ENCODE data around the gene ADAMTS4.

ADAMTS4 gene

DNA sequence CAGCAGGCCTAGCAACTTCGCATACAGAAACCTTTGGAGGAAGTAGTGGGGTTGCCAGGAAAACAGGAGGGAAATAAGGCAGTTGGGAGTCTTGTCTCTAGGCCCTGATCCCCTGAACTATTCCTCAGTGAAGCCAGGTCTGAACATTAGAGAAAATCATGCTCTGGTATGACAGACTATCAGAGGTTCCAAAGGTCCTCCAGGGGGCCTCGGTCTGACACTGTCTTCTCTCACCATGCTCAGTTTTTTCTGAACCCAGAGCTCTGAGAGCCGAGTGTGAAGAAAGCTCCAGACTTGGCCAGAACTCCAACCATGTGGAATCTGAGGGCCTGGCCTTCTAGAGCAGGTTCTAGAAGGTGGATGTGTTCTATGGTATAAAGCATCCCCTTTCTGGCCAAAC, 31.0 kb upstream of the ADAMTS4 start:
- no peaks in the 10 kb centered on the region for H3K27me3 ChIP-seq (ENCODE audit: insufficient read depth, low read length)
- peaks cover 1% of the 10 kb centered on the region for H3K9me3 ChIP-seq (ENCODE audit: insufficient read depth, low read depth, low read length)
- H4K8ac ChIP-seq (ENCODE audit: low read depth, low read length): no peak overlapping the region
- H3K23ac ChIP-seq (ENCODE audit: low read length): no peak overlapping the region
- H2AK5ac ChIP-seq (ENCODE audit: low read length): no peak overlapping the region
- H2BK120ac ChIP-seq (ENCODE audit: insufficient read depth, low read length, poor library complexity): no peak overlapping the region
- H2BK12ac ChIP-seq (ENCODE audit: low read length): no peak overlapping the region
- peaks cover 10 to 17% of the 10 kb centered on the region in 2 experiments for H3K36me3 ChIP-seq (ENCODE audit: control insufficient read depth in 1 of 2, insufficient read depth in 2 of 2, low read length in 2 of 2)
- no peak overlapping the region for H3K4me2 ChIP-seq (ENCODE audit: low read length)
- no peak overlapping the region for H3K4me3 ChIP-seq (ENCODE audit: low read depth, low read length)
- H2AFZ ChIP-seq (ENCODE audit: insufficient read depth, low read length, poor library complexity): no peak overlapping the region
- peaks cover 23 to 25% of the 10 kb centered on the region in 2 experiments for H3K4me1 ChIP-seq (ENCODE audit: control insufficient read depth in 1 of 2, insufficient read depth in 2 of 2, low read length in 2 of 2)
- no CpG with 5 or more reads among the region's 3 CpGs for WGBS (ENCODE audit: extremely low coverage, insufficient coverage, insufficient read length)
- H3K79me1 ChIP-seq (ENCODE audit: low read length): peaks cover 15% of the 10 kb centered on the region
- no peak overlapping the region for H3K4ac ChIP-seq (ENCODE audit: low read depth, low read length)
- no peak for DNase-seq
- H3K14ac ChIP-seq (ENCODE audit: low read length): no peak overlapping the region
- H3K9ac ChIP-seq (ENCODE audit: low read length): no peak overlapping the region
- H3K27ac ChIP-seq (ENCODE audit: low read depth, low read length): no peak overlapping the region
- no peak overlapping the region for H2BK5ac ChIP-seq (ENCODE audit: low read depth, low read length, poor library complexity)
- no peak overlapping the region for H4K91ac ChIP-seq (ENCODE audit: low read depth, low read length)
- H4K12ac ChIP-seq (ENCODE audit: low read depth, low read length): no peak overlapping the region
- no peak overlapping the region for H3K18ac ChIP-seq (ENCODE audit: low read length)
- H3K79me2 ChIP-seq (ENCODE audit: control insufficient read depth, insufficient read depth, low read length, poor library complexity): peaks cover 5% of the 10 kb centered on the region

DNA sequence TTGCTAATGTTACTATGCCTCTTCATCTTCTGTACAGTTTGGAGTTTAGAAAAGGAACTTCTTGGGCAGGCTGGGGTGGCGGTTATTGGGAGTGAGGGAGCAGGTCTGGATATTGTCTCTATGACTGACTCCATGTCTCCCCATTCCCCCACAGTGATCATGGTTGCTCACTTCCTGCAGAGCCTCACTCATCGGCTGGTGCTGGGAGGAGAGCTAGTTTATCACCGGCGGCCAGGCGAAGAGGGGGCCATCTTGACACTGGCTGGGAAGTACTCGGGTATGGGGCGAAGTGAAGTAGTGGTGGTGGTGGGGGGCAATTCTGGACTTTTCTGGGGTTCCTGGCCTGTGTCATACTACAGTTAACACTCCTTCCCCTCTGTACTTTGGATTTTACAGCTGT, 29.2 kb upstream of the ADAMTS4 start:
- H3K4me2 ChIP-seq (ENCODE audit: low read length): no peak overlapping the region
- H3K4me1 ChIP-seq (ENCODE audit: control insufficient read depth in 1 of 2, insufficient read depth in 2 of 2, low read length in 2 of 2): peaks cover 23 to 27% of the 10 kb centered on the region in 2 experiments
- peak overlapping the region; percentile 21 for H4K8ac ChIP-seq (ENCODE audit: low read depth, low read length)
- H3K79me1 ChIP-seq (ENCODE audit: low read length): peaks cover 18% of the 10 kb centered on the region
- no peak overlapping the region for H2BK5ac ChIP-seq (ENCODE audit: low read depth, low read length, poor library complexity)
- peak overlapping the region; percentile 31 for H3K18ac ChIP-seq (ENCODE audit: low read length)
- no peak overlapping the region for H3K27ac ChIP-seq (ENCODE audit: low read depth, low read length)
- no peak overlapping the region for H2AK5ac ChIP-seq (ENCODE audit: low read length)
- no peak overlapping the region for H3K4ac ChIP-seq (ENCODE audit: low read depth, low read length)
- H3K36me3 ChIP-seq (ENCODE audit: control insufficient read depth in 1 of 2, insufficient read depth in 2 of 2, low read length in 2 of 2): peaks cover 10 to 17% of the 10 kb centered on the region in 2 experiments
- no CpG with 5 or more reads among the region's 7 CpGs for whole genome bisulfite sequencing (ENCODE audit: extremely low coverage, insufficient coverage, insufficient read length)
- peak overlapping the region; percentile 47 for H2BK12ac ChIP-seq (ENCODE audit: low read length)
- no peak overlapping the region for H3K23ac ChIP-seq (ENCODE audit: low read length)
- peaks cover under 1% of the 10 kb centered on the region for H3K9me3 ChIP-seq (ENCODE audit: insufficient read depth, low read depth, low read length)
- H4K91ac ChIP-seq (ENCODE audit: low read depth, low read length): peak overlapping the region; percentile 28
- H2AFZ ChIP-seq (ENCODE audit: insufficient read depth, low read length, poor library complexity): no peak overlapping the region
- no peak overlapping the region for H4K12ac ChIP-seq (ENCODE audit: low read depth, low read length)
- H3K79me2 ChIP-seq (ENCODE audit: control insufficient read depth, insufficient read depth, low read length, poor library complexity): peaks cover 5% of the 10 kb centered on the region
- no peak overlapping the region for H3K14ac ChIP-seq (ENCODE audit: low read length)
- DNase-seq: no peak
- no peak overlapping the region for H3K4me3 ChIP-seq (ENCODE audit: low read depth, low read length)
- no peaks in the 10 kb centered on the region for H3K27me3 ChIP-seq (ENCODE audit: insufficient read depth, low read length)
- H3K9ac ChIP-seq (ENCODE audit: low read length): no peak overlapping the region
- H2BK120ac ChIP-seq (ENCODE audit: insufficient read depth, low read length, poor library complexity): no peak overlapping the region

DNA sequence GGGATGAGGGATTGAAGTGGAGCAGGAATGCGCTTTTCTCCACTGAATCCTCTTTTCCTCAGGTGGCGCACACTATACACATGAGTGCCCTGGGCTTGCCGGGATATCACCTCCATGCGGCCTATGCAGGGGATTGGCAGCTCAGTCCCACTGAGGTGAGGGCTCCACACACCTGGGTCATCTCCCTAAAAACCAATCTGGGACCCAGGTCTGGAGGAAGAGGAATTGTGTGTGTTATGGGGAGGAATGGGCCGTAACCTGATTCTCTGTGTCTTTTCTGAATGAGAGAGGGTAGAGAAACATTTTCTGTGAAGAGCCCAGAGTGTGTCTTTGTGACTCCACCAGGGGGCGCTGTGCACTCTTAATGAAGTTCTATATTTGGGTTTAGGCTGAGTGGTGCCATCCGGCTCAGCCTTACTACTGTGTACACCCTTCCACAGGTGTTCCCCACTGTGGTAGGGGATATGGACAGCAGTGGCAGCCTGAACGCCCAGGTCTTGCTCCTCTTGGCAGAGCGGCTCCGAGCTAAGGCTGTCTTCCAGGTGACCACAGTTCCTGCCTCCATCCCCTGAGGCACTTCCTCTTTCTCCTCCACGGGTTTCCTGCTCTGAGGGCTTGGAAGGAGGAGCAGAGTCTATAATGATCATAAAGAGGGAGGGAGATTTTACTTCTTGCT, 28.5 kb upstream of the ADAMTS4 start:
- Histone ChIP-seq H3K79me2 (ENCODE audit: control insufficient read depth, insufficient read depth, low read length, poor library complexity) (peaks cover 5% of the 10 kb centered on the region), H4K12ac (ENCODE audit: low read depth, low read length) (peak overlapping the region; percentile 7), H2AFZ (ENCODE audit: insufficient read depth, low read length, poor library complexity) (peak overlapping the region; percentile 2), H3K9me3 (ENCODE audit: insufficient read depth, low read depth, low read length) (no peaks in the 10 kb centered on the region), H3K4me1 (ENCODE audit: control insufficient read depth in 1 of 2, insufficient read depth in 2 of 2, low read length in 2 of 2) (peaks cover 23 to 27% of the 10 kb centered on the region in 2 experiments), H3K27me3 (ENCODE audit: insufficient read depth, low read length) (no peaks in the 10 kb centered on the region), H2BK12ac (ENCODE audit: low read length) (peak overlapping the region; percentile 28), H2BK120ac (ENCODE audit: insufficient read depth, low read length, poor library complexity) (no peak overlapping the region), H3K4ac (ENCODE audit: low read depth, low read length) (no peak overlapping the region), H2AK5ac (ENCODE audit: low read length) (peak overlapping the region; percentile 25), H3K79me1 (ENCODE audit: low read length) (peaks cover 20% of the 10 kb centered on the region), H3K4me3 (ENCODE audit: low read depth, low read length) (no peak overlapping the region), H3K14ac (ENCODE audit: low read length) (peak overlapping the region; percentile 13), H4K8ac (ENCODE audit: low read depth, low read length) (peak overlapping the region; percentile 63), H3K27ac (ENCODE audit: low read depth, low read length) (no peak overlapping the region), H3K4me2 (ENCODE audit: low read length) (peak overlapping the region; percentile 49), H3K36me3 (ENCODE audit: control insufficient read depth in 1 of 2, insufficient read depth in 2 of 2, low read length in 2 of 2) (peaks cover 10 to 17% of the 10 kb centered on the region in 2 experiments), H4K91ac (ENCODE audit: low read depth, low read length) (peak overlapping the region; percentile 73), H3K9ac (ENCODE audit: low read length) (no peak overlapping the region), H3K18ac (ENCODE audit: low read length) (peak overlapping the region; percentile 12), H2BK5ac (ENCODE audit: low read depth, low read length, poor library complexity) (no peak overlapping the region), H3K23ac (ENCODE audit: low read length) (no peak overlapping the region)
- DNase-seq: peak; percentile 66 to 90
- no CpG with 5 or more reads among the region's 11 CpGs for WGBS (ENCODE audit: extremely low coverage, insufficient coverage, insufficient read length)

DNA sequence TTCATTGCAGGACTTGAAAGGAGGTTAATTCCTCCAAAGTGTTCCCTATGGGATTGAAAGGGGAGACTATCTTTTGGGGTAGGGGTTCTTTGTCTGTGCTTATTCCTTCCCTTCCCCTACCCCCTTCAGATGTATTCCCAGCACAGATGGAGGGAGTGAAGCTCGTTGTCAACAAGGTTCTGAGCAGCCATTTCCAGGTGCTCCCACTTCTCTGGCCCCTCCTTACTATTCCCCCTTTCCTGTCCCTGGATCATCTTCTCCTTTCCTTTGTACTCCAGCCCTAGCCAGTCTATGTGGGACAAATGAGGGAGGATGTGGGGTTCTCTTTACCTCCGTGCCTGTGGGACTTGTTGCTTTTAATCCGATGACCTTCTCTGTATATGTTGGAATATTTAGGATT, 27.9 kb upstream of the ADAMTS4 start:
- Histone ChIP-seq H3K79me1 (ENCODE audit: low read length) (peaks cover 22% of the 10 kb centered on the region), H4K12ac (ENCODE audit: low read depth, low read length) (peak overlapping the region; percentile 84), H3K18ac (ENCODE audit: low read length) (no peak overlapping the region), H3K4me2 (ENCODE audit: low read length) (peak overlapping the region; percentile 85), H3K14ac (ENCODE audit: low read length) (peak overlapping the region; percentile 70), H3K4me1 (ENCODE audit: control insufficient read depth in 1 of 2, insufficient read depth in 2 of 2, low read length in 2 of 2) (peaks cover 23 to 27% of the 10 kb centered on the region in 2 experiments), H4K91ac (ENCODE audit: low read depth, low read length) (peak overlapping the region; percentile 98), H3K27me3 (ENCODE audit: insufficient read depth, low read length) (no peaks in the 10 kb centered on the region), H3K4me3 (ENCODE audit: low read depth, low read length) (no peak overlapping the region), H3K9ac (ENCODE audit: low read length) (no peak overlapping the region), H2BK120ac (ENCODE audit: insufficient read depth, low read length, poor library complexity) (peak overlapping the region; percentile 44), H3K36me3 (ENCODE audit: control insufficient read depth in 1 of 2, insufficient read depth in 2 of 2, low read length in 2 of 2) (peaks cover 10 to 17% of the 10 kb centered on the region in 2 experiments), H3K4ac (ENCODE audit: low read depth, low read length) (no peak overlapping the region), H2BK12ac (ENCODE audit: low read length) (peak overlapping the region; percentile 68), H2AK5ac (ENCODE audit: low read length) (peak overlapping the region; percentile 32), H3K27ac (ENCODE audit: low read depth, low read length) (no peak overlapping the region), H3K79me2 (ENCODE audit: control insufficient read depth, insufficient read depth, low read length, poor library complexity) (peaks cover 5% of the 10 kb centered on the region), H3K9me3 (ENCODE audit: insufficient read depth, low read depth, low read length) (no peaks in the 10 kb centered on the region), H4K8ac (ENCODE audit: low read depth, low read length) (peak overlapping the region; percentile 98), H2AFZ (ENCODE audit: insufficient read depth, low read length, poor library complexity) (peak overlapping the region; percentile 93), H2BK5ac (ENCODE audit: low read depth, low read length, poor library complexity) (peak overlapping the region; percentile 11), H3K23ac (ENCODE audit: low read length) (no peak overlapping the region)
- WGBS (ENCODE audit: extremely low coverage, insufficient coverage, insufficient read length): no CpG with 5 or more reads among the region's 3 CpGs
- no peak for DNase-seq
